ENCODE results near the gene PRRT2.
A peak's percentile ranks its signal among the peaks of the same experiment; 100 is the strongest.
"Not testable (repeated sequence)": the region's sequence is repeated elsewhere in the genome, so short reads cannot be mapped to it uniquely, and the experiment has no call there.

PRRT2 gene

DNA sequence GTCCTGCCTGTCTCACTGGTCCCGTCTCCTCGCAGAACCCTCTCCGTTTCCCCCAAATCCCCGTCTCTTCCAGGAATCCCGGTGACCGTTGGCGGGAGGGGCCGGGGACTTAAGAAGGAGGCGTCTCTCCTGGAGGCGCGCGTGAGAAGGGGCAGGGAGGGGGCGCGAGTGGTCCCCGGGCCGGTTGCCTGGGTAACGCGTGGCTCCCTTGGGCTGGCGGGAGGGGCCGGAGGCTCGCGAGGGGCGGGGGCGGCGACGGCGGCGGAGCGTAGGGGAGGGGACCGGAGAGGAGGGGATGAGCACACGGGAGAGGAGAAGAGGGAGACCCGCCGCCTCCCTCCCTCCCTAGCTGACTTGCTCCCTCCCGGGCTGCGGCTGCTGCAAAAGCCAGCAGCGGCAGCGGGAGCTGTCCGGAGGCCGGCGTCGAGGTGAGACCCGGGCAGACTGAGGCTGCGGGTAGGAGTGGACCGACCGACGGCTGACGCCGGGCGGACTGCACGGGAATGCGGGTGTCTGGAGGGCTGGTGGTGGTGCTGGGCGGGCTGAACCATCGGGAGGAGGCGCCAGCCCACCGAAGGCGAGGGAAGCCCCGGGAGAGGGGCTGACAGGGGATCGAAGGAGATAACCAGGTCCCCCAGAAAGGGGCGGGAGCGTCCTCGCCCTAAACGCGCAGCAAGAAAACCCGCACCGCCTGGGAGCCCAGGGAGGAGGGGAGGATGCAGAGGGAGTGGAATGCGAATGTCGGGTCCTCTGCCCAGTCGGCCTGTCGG is at the start of gene PRRT2:
Gene PRRT2, plus strand, starts transcription at position 298 of the 770 bp plus-strand sequence. CDS start 862 bp downstream, outside the sequence.
- peak; percentile 72 to 75 for DNase-seq

GRCh38 chr16:29763326-29763725 is 48.7 kb upstream of the PRRT2 start:
- DNase-seq: no peak

- no peak for DNase-seq
Measured at GRCh38 chr16:29765167-29766032, 46.6 kb upstream of the PRRT2 start.

DNA sequence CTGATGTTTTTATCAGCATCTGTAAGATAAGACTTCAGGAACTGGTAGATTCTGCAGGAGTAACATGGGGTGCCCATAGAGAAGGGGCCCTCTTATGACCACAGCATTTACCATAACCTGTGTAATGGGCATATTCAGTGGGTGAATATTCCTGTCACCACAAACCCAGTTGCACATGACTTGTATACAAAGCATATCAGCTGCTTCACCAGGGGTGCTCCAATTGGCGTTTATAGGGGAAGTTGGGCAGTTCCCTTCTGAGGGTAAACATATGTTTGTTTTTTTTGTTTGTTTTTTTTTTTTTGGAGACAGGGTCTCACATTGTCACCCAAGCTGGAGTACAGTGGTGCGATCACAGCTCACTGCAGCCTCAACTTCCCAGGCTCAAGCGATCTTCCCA is 45.4 kb upstream of the PRRT2 start:
- no peak for DNase-seq

- DNase-seq: no peak
Measured at GRCh38 chr16:29767062-29767461, 44.9 kb upstream of the PRRT2 start.

- DNase-seq: no peak
Measured at GRCh38 chr16:29769507-29769906, 42.5 kb upstream of the PRRT2 start.

GRCh38 chr16:29770250-29770929 is 41.6 kb upstream of the PRRT2 start:
- no peak for DNase-seq

- DNase-seq: not testable (repeated sequence)
Measured at GRCh38 chr16:29772330-29772729, 39.7 kb upstream of the PRRT2 start.

DNA sequence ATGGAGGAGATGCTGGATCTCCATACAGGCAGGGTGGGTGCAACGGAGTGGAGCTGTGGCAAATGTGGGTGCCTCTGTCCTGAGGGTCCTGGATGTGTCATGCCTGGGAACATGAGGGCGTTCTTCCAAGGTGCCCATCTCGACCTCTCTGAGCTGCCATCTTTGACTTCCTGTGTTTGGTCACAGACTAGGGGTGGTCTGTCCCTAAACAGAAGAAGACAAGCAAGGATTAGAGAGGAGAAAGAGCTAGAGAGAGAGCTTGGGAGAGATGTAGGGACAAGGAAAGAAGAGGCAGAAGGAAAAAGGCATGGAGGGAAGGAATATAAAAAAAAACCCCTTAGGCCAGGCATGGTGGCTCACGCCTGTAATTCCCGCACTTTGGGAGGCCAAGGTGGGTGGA is 37.3 kb upstream of the PRRT2 start:
- no peak for DNase-seq

GRCh38 chr16:29775742-29776408 is 36.1 kb upstream of the PRRT2 start:
- DNase-seq: no peak

- no peak for DNase-seq
Measured at GRCh38 chr16:29777576-29778350, 34.2 kb upstream of the PRRT2 start, which contains the start of gene ZG16. ZG16 (plus strand) TSS chr16:29778256; CDS start chr16:29779267, 1,011 bp downstream.

GRCh38 chr16:29779474-29779873 is 32.5 kb upstream of the PRRT2 start:
- DNase-seq: no peak

DNA sequence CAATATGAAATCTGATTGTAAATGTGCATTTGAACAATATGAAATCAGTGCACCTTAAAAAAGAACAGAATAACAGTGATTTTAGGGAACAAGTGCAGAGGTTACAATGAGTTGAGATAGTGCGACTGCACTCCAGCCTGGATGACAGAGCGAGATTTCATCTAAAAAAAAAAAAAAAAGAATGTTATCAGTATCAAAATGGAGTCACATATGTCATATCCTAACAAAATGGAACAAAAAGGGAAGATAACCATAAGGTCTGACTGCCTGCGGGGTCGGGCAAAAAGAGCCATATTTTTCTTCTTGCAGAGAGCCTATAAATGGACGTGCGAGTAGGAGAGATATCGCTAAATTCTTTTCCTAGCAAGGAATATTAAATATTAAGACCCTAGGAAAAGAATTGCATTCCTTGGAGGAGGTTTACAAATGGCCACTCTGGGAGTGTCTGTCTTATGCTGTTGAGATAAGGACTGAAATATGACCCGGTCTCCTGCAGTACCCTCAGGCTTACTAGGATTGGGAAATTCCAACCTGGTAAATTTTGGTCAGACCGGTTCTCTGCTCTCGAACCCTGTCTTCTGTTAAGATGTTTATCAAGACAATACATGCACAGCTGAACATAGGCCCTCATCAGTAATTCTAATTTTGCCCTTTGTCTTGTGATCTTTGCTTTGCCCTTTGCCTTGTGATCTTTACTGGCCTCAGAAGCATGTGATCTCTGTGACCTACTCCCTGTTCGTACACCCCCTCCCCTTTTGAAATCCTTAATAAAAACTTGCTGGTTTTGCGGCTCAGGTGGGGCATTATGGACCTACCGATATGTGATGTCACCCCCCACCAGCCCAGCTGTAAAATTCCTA is 28.7 kb upstream of the PRRT2 start:
- not testable (repeated sequence) for DNase-seq

DNA sequence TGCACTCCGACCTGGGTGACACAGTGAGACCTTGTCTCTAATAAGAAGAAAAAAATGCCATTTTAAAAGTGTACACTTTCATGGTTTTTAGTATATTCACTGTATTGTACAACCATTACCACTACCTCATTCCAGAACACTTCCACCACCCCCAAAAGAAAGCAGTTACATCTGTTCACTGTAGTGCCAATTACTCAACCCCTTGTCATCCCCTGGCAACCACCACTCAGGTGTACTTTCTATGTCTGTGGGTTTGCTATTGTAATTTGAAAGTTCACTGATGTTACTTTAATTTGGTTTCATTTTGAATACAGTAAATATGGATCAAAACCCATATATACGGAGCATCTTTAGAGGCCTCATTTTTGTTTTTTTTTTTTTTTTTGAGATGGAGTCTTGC is 27.8 kb upstream of the PRRT2 start:
- DNase-seq: peak; percentile 37 to 60

DNA sequence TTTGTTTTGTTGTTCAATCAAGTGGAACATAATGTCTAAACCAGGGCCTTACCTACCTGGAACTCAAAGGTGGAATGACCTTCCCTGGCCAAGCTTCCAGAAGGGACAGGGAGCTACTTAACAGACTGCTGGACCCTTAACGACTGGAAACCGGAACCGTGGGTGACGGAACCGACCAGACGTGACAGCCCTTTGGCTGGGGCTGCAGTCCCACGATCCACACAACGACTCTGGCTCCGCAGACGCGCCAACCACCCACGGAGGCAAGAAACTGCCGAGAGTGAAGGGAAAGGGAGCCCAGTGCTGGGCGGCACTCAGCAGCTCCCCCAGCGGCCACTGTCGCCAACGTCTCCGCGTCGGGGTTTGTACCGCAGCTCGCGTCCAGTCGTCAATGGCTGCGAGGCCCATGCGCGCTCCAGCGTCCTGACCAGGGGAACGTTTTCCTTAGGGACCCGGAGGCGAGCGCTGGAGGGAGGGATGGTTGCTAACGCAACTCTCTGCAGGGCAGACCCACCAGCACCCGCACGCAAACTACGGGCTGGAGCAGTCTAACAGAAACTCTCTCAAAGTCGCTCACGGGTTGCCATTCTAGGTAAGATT is 27.0 kb upstream of the PRRT2 start:
- peak; percentile 86 to 90 for DNase-seq

DNA sequence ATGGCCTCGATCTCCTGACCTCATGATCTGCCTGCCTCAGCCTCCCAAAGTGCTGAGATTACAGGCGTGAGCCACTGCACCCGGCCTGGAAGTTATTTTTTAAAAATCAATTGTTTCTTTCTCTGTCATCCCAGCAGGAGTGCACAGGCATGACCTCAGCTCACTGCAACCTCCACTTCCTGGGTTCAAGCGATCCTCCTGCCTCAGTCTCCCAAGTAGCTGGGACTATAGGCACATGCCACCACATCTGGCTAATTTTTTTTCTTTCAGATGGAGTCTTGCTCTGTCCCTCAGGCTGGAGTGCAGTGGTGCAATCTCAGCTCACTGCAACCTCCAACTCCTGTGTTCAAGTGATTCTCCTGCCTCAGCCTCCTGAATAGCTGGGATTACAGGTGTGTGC is 24.8 kb upstream of the PRRT2 start:
- not testable (repeated sequence) for DNase-seq

DNA sequence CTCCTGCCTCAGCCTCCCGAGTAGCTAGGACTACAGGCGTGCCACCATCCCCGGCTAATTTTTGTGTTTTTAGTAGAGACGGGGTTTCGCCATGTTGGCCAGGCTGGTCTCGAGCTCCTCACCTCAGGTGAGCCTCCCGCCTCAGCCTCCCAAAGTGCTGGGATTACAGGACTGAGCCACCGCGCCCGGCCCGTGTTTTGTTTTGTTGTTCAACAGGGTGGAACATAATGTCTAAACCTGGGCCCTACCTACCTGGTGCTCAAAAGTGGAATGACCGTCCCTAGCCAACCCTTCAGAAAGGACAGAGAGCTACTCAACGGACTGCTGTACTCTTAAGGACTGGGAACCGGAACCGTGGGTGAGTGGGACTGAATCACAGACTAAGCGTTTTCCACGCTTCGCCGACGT is 22.2 kb upstream of the PRRT2 start:
- DNase-seq: no peak

DNA sequence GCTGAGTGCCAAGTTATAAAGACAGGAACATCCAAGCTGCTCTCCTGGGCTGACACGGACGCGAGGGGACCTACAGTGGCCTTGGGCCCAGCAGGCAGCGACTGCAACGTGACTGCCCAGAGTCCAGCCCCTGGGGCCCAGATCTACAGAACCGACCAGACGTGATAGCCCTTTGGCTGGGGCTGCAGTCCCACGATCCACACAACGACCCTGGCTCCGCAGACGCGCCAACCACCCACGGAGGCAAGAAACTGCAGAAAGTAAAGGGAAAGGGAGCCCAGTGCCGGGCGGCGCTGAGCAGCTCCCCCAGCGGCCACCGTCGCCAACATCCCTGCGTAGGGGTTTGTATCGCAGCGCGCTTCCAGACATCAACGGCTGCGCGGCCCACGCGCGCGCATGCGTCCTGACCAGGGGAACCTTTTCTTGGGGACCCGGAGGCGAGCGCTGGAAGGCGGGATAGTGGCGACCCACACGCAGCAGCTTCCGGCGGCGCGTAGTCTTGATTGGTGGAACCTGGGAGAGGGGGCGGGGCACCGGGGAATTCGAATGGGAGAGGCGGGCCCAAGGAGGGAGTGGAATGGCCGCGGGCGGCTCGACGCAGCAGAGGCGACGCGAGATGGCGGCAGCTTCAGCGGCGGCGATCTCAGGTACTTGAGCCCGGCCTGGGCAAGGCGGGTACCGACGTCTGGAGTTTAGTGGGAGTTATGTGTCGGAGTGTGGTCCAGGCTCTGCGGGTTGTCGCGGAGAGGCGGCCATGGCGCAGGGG is 21.6 kb upstream of the PRRT2 start, which contains the start of gene KIF22:
Gene KIF22, plus strand, starts transcription at position 569 of the 766 bp plus-strand sequence. Its CDS starts 9 bp downstream, at position 578.
- peak; percentile 100 for DNase-seq
